ENCODE results near the gene ISLR.

The ISLR gene

DNA sequence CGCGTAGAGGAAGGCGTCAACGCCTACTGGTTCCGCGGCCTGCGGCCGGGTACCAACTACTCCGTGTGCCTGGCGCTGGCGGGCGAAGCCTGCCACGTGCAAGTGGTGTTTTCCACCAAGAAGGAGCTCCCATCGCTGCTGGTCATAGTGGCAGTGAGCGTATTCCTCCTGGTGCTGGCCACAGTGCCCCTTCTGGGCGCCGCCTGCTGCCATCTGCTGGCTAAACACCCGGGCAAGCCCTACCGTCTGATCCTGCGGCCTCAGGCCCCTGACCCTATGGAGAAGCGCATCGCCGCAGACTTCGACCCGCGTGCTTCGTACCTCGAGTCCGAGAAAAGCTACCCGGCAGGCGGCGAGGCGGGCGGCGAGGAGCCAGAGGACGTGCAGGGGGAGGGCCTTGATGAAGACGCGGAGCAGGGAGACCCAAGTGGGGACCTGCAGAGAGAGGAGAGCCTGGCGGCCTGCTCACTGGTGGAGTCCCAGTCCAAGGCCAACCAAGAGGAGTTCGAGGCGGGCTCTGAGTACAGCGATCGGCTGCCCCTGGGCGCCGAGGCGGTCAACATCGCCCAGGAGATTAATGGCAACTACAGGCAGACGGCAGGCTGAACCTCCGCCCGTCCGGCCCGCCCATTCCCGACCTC is 39.0 kb upstream of the ISLR start:
- peaks cover 77% of the 10 kb centered on the region for H3K27me3 ChIP-seq (ENCODE audit: insufficient read depth, poor library complexity, severe bottlenecking)
- TF ChIP-seq POLR2AphosphoS5 (IDR thresholded peaks at IDR 0.05; ENCODE audit: low read depth) = no peak
- TF ChIP-seq SPI1 (IDR thresholded peaks at IDR 0.05; ENCODE audit: borderline replicate concordance, low read depth) = no peak
- TF ChIP-seq, protein P1, sequence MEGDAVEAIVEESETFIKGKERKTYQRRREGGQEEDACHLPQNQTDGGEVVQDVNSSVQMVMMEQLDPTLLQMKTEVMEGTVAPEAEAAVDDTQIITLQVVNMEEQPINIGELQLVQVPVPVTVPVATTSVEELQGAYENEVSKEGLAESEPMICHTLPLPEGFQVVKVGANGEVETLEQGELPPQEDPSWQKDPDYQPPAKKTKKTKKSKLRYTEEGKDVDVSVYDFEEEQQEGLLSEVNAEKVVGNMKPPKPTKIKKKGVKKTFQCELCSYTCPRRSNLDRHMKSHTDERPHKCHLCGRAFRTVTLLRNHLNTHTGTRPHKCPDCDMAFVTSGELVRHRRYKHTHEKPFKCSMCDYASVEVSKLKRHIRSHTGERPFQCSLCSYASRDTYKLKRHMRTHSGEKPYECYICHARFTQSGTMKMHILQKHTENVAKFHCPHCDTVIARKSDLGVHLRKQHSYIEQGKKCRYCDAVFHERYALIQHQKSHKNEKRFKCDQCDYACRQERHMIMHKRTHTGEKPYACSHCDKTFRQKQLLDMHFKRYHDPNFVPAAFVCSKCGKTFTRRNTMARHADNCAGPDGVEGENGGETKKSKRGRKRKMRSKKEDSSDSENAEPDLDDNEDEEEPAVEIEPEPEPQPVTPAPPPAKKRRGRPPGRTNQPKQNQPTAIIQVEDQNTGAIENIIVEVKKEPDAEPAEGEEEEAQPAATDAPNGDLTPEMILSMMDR (IDR thresholded peaks at IDR 0.05; ENCODE audit: insufficient read depth, low read length) = peak; percentile 8
- H3K4me3 ChIP-seq (replicated peaks; ENCODE audit: insufficient read depth, low read length) = no peak overlapping the region

DNA sequence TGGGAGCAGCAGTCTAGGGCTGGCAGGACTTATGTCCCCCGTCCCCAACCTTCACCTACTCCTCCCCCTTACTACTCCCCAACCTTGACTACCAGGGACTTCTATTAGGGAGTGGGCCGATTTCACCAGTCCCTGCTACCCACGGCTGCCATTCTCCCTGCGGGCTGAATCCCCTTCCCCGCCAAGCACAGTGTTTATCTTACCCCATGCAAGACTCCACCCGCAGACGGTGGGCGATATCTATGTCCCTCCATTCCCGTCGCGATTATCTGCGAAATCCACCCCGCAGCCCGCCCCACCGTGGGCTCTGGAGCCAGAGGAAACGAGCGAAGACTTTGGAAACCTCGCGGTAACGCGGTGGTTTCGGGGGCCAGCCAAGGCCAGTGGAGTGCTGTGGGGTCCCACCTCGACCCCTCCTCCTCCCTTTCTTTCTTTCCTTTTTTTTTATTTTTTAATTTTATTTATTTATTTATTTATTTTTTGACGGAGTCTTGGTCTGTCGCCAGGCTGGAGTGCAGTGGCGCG is 38.4 kb upstream of the ISLR start:
- Histone ChIP-seq H3K27me3 (ENCODE audit: insufficient read depth, poor library complexity, severe bottlenecking) (peaks cover 79% of the 10 kb centered on the region), H3K27ac (replicated peaks) (no peak overlapping the region), H3K4me3 (replicated peaks; ENCODE audit: insufficient read depth, low read length) (no peak overlapping the region)
- TF ChIP-seq SPI1 (IDR thresholded peaks at IDR 0.05; ENCODE audit: borderline replicate concordance, low read depth) = no peak
- TF ChIP-seq, protein P2, sequence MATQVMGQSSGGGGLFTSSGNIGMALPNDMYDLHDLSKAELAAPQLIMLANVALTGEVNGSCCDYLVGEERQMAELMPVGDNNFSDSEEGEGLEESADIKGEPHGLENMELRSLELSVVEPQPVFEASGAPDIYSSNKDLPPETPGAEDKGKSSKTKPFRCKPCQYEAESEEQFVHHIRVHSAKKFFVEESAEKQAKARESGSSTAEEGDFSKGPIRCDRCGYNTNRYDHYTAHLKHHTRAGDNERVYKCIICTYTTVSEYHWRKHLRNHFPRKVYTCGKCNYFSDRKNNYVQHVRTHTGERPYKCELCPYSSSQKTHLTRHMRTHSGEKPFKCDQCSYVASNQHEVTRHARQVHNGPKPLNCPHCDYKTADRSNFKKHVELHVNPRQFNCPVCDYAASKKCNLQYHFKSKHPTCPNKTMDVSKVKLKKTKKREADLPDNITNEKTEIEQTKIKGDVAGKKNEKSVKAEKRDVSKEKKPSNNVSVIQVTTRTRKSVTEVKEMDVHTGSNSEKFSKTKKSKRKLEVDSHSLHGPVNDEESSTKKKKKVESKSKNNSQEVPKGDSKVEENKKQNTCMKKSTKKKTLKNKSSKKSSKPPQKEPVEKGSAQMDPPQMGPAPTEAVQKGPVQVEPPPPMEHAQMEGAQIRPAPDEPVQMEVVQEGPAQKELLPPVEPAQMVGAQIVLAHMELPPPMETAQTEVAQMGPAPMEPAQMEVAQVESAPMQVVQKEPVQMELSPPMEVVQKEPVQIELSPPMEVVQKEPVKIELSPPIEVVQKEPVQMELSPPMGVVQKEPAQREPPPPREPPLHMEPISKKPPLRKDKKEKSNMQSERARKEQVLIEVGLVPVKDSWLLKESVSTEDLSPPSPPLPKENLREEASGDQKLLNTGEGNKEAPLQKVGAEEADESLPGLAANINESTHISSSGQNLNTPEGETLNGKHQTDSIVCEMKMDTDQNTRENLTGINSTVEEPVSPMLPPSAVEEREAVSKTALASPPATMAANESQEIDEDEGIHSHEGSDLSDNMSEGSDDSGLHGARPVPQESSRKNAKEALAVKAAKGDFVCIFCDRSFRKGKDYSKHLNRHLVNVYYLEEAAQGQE (IDR thresholded peaks at IDR 0.05; ENCODE audit: insufficient replicate concordance, low read depth) = no peak
- TF ChIP-seq POLR2AphosphoS5 (IDR thresholded peaks at IDR 0.05; ENCODE audit: low read depth) = no peak
- no peak for DNase-seq (ENCODE audit: low read depth in 1 of 2, low spot score in 1 of 2)

More for the DNA sequence above, 39.0 kb upstream of the ISLR start:
- DNase-seq (ENCODE audit: low read depth in 1 of 2, low spot score in 1 of 2) = peak in 1 of 2 experiments; percentile 17
- H3K27ac ChIP-seq (replicated peaks) = no peak overlapping the region

DNA sequence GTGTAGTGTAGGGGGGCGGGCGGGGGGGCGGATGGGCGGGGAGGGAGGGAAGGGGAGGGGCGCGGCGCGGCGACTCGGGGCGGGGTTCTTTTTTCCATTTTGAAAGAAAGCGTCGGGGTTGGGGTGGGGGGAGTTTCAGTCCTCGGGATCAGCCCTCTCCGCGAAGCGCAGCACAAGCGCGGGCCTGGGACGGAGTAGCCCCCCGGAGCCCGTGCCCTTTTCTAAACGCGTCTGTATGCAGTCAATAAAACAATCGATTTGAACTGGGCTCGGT is 37.0 kb upstream of the ISLR start:
- no peak for DNase-seq (ENCODE audit: low read depth in 1 of 2, low spot score in 1 of 2)
- TF ChIP-seq POLR2AphosphoS5 (IDR thresholded peaks at IDR 0.05; ENCODE audit: low read depth) (no peak), SPI1 (IDR thresholded peaks at IDR 0.05; ENCODE audit: borderline replicate concordance, low read depth) (no peak), GABPA (IDR thresholded peaks at IDR 0.05; ENCODE audit: low read depth) (no peak)
- TF ChIP-seq, protein P1 (IDR thresholded peaks at IDR 0.05; ENCODE audit: insufficient read depth, low read length) = no peak
- TF ChIP-seq, protein P2 (IDR thresholded peaks at IDR 0.05; ENCODE audit: insufficient replicate concordance, low read depth) = no peak
- no peak overlapping the region for H3K4me3 ChIP-seq (replicated peaks; ENCODE audit: insufficient read depth, low read length)
- H3K27me3 ChIP-seq (ENCODE audit: insufficient read depth, poor library complexity, severe bottlenecking) = peaks cover 74% of the 10 kb centered on the region
- H3K27ac ChIP-seq (replicated peaks) = no peak overlapping the region

DNA sequence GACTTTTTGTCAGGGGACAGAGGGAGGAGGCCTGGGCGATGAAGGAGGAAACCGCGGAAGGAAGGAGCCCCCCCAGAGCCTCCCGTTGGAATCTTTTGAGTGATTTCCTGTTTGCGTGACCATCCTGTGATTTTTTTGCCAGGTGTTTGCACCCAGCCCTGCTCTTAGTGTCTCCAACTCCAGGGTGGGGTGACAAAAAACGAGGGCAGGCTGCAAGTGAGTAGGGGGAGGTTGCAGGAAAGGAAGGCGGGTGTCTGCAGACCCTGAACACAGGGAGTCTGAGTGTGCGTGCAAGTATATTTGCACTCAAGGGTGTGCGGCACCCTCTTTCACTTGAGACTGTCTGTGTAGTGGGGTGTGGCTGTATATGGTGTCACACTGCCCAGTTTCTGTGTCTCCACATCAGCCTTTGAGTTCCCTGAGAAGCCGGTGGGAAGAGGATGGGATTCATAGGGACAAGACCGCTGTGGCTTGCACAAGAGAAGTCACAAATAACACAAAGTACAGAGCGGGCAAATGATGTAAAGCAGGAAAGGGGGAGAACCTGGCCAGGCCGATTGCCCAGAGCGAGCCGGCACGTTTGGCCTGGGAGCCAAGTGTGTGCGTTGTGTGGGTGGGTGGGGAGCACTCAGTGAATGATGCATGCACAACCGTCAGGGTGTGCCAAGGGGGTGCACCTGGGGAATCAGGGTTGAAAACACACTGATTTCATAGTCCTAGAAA is 36.5 kb upstream of the ISLR start:
- TF ChIP-seq SPI1 (IDR thresholded peaks at IDR 0.05; ENCODE audit: borderline replicate concordance, low read depth) (no peak), POLR2AphosphoS5 (IDR thresholded peaks at IDR 0.05; ENCODE audit: low read depth) (no peak), GABPA (IDR thresholded peaks at IDR 0.05; ENCODE audit: low read depth) (no peak)
- TF ChIP-seq, protein P1 (IDR thresholded peaks at IDR 0.05; ENCODE audit: insufficient read depth, low read length) = no peak
- TF ChIP-seq, protein P2 (IDR thresholded peaks at IDR 0.05; ENCODE audit: insufficient replicate concordance, low read depth) = no peak
- H3K27ac ChIP-seq (replicated peaks) = no peak overlapping the region
- DNase-seq (ENCODE audit: low read depth in 1 of 2, low spot score in 1 of 2) = no peak
- H3K27me3 ChIP-seq (ENCODE audit: insufficient read depth, poor library complexity, severe bottlenecking) = peaks cover 70% of the 10 kb centered on the region
- no peak overlapping the region for H3K4me3 ChIP-seq (replicated peaks; ENCODE audit: insufficient read depth, low read length)

Data from HL-60 (cell line).